Raji (cell line): ENCODE data around the gene SIK2.
A peak's percentile ranks its signal among the peaks of the same experiment; 100 is the strongest.

Experiments used
- POLR2A ChIP-seq: IDR thresholded peaks from 2 replicates; pipeline ENCODE4 v1.6.1; 2011; ENCODE audit warnings: low read depth, low read length, control low read depth; ENCODE audit not compliant: insufficient read depth

SIK2 gene

GRCh38 chr11:111601979-111602864, at the start of gene SIK2:
TSS of gene SIK2 (plus strand) at chr11:111602449. CDS start at chr11:111602564, 115 bp downstream.
- TF ChIP-seq POLR2A, result peak; percentile 57

DNA sequence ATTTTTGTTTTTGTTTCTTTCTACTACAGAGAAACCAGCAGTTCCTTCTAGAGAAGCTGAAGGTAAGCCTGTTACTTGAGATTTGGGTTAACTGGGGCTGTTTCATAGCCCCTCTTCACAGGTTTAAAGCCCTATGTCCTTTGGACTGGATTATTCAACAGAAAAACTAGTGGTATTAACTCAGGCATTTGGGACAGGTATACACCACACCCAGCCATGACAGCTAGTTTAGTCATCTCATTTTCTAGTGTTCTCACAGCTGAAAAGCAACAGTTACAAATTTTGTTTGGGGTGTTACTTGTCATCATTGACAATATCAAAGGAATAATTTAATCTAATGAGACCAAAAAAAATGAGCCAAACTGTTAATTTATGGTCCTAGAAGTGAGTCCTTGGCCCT, 47.7 kb upstream of the SIK2 start:
- no peak for TF ChIP-seq POLR2A

- no peak for TF ChIP-seq POLR2A
These were observed 47.0 kb upstream of the SIK2 start for GRCh38 chr11:111555255-111555654.

DNA sequence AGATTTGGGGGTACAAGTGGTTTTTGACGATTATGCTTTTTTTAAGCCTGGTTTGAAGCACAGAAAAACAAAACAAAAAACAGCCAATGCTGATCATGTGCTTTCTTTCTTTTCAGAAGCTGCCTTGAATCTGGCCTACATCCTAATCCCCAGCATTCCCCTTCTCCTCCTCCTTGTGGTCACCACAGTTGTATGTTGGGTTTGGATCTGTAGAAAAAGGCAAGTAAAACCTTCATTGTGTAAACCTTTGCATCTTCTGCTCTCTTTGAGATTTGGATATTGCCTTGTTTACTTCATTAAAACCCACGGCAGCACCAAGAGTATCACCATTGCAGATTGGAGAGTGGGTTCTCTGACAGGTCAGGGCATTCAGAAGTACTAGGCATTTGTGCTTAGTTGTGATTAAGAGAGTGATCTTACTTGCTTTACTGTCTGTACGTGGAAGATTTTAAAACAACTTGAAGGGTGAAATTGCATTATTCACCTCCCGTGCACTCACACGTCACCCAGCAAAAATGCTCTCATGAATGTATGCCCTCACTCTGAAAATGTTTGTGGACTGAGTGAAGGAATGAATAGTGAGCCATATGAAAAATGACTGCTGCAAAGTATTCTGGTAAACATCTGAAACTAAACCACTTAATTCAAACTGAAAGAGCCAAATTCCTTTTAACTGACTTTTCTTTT, 44.7 kb upstream of the SIK2 start:
- TF ChIP-seq POLR2A, result no peak

DNA sequence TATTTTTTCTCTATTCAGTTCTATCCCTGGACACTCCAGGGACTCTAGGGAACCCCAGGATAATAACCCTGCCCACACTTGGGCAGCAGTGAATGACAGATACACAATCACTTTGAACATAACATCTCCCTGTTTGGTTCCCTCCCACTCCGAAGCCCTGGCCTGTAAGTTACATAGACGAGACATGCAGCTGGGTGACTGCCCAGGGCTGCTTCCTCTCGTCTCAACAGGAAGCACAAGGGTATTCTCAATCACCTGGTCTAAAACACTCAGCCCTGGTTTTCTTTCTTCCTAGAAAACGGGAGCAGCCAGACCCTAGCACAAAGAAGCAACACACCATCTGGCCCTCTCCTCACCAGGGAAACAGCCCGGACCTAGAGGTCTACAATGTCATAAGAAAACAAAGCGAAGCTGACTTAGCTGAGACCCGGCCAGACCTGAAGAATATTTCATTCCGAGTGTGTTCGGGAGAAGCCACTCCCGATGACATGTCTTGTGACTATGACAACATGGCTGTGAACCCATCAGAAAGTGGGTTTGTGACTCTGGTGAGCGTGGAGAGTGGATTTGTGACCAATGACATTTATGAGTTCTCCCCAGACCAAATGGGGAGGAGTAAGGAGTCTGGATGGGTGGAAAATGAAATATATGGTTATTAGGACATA, 42.3 kb upstream of the SIK2 start:
- no peak for TF ChIP-seq POLR2A

DNA sequence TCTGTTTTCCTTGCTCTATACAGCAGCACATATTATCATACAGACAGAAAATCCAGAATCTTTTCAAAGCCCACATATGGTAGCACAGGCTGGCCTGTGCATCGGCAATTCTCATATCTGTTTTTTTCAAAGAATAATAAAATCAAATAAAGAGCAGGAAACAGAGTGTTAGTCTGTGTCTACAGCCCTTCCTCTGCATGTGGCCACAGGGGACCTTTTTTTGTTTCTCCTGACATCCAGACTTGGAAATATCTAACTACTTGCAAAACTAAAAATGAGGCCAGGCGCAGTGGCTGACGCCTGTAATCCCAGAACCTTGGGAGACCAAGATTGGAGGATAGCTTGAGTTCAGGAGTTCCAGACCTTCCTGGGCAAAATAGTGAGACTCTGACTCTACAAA, 41.4 kb upstream of the SIK2 start:
- TF ChIP-seq POLR2A, result no peak

GRCh38 chr11:111561306-111561705, 40.9 kb upstream of the SIK2 start:
- TF ChIP-seq POLR2A, result no peak

- no peak for TF ChIP-seq POLR2A
These were observed 40.4 kb upstream of the SIK2 start for GRCh38 chr11:111561791-111562325.

- no peak for TF ChIP-seq POLR2A
These were observed 39.4 kb upstream of the SIK2 start for GRCh38 chr11:111562692-111563389.

DNA sequence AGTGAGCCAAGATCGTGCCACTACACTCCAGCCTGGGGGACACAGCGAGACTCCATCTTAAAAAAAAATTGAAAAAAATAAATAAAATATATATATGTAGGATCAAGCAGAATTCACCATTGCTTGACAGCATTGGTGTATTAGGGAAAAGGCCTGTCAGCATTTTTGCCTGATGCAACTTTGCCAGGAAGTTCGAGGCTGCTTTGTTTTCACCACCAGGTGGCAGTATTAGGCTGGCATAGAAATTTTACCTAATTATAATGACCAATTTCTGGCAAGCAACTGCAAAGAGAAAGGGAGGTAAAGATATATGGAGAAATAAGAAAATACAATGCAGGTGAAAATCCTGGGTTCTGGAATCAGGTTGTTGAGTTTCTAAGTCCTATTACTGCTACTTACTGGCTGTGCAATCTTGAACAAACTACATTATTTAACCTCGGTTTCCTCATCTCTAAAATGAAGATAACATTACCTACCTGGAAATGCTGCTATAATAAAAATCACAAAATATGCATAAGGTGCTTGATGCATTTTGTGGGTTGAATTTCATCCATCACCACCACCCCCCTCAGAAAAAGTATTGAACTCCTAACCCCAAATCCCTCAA, 37.0 kb upstream of the SIK2 start:
- TF ChIP-seq POLR2A, result no peak

- TF ChIP-seq POLR2A, result no peak
These were observed 35.9 kb upstream of the SIK2 start for GRCh38 chr11:111566324-111566723.

- TF ChIP-seq POLR2A, result no peak
These were observed 32.8 kb upstream of the SIK2 start for GRCh38 chr11:111569476-111569875.

GRCh38 chr11:111570796-111571195, 31.5 kb upstream of the SIK2 start:
- no peak for TF ChIP-seq POLR2A

- TF ChIP-seq POLR2A, result no peak
These were observed 30.3 kb upstream of the SIK2 start for GRCh38 chr11:111571829-111572501.
